Central memory CD4-positive, alpha-beta T cell (primary cell): ENCODE measurements around the gene PDE9A.
"Not testable (repeated sequence)": the region's sequence is repeated elsewhere in the genome, so short reads cannot be mapped to it uniquely, and the experiment has no call there.

Experiments
- DNase-seq: peaks from one replicate; pipeline ENCODE4 v3.0.0; 2022

The PDE9A gene

GRCh38 chr21:42716074-42716473 lies 62.7 kb downstream of the PDE9A start:
- no peak for DNase-seq

DNA sequence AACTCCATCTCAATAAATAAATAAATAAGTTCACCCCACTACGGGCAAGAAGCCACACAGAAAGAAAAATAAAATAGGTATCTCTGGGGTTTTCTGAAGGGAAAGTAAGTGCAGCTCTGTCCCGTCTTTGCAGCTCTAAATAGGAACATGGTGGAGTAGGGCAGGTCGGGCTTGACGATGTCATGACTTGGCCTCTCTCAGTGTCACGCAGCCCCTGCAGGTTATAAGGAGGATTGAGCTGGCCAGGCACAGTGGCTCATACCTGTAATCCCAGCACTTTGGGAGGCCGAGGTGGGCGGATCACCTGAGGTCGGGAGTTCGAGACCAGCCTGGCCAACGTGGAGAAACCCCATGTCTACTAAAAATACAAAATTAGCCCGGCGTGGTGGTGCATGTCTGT lies 67.1 kb downstream of the PDE9A start:
- not testable (repeated sequence) for DNase-seq

GRCh38 chr21:42721341-42721824 lies 68.0 kb downstream of the PDE9A start:
- DNase-seq, result no peak

DNA sequence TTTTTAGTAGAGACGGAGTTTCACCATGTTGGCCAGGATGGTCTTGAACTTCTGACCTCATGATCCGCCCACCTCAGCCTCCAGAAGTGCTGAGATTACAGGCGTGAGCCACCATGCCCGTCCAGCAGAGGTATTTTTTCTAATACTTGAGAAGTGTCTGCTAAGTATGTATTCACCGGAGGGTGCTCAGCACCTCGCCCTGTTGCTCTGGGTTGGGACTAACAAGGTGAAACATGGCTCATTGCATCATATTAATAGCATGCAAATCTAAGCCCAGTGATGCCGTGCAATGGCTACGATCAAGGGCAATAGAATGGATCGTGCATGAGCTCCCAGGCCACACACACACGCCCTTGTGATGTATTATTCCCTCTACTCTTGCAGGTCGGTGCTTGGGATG lies 68.7 kb downstream of the PDE9A start:
- no peak for DNase-seq

- no peak for DNase-seq
These were observed 69.5 kb downstream of the PDE9A start for GRCh38 chr21:42722808-42723473.

DNA sequence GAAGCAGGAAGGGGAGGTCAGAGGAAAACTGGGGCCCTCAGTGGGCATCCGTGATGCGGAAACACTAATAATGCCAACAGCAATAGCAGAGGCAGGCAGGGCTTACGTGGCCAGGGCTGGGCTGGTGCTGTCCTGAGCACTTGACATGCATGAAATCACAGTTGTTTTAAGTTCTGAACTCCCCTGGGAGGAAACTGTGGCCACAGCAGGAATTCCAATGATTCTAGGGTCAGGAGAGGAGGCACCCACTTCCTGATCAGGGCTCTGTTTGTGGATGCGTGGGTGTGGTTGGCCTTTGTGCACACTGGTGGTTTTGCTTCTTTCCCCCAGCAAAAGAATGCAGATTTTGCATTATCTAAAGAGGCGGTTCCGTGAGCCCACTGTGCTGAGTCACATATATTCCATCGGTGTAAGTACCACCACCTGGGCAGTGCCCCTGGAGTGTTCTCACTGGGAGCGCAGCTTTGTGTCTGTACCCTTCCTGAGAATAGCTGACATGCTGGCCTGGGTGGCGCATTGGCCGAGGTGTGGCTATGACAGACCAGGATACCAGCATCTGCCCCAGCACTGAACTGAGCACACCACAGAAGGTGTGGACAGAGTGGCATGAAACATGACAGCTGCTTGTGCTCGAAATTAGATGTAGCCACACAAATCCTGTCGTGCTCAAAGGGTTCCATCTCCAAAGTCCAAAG lies 71.0 kb downstream of the PDE9A start:
- no peak for DNase-seq

- no peak for DNase-seq
These were observed 72.1 kb downstream of the PDE9A start for GRCh38 chr21:42725416-42725930.

DNA sequence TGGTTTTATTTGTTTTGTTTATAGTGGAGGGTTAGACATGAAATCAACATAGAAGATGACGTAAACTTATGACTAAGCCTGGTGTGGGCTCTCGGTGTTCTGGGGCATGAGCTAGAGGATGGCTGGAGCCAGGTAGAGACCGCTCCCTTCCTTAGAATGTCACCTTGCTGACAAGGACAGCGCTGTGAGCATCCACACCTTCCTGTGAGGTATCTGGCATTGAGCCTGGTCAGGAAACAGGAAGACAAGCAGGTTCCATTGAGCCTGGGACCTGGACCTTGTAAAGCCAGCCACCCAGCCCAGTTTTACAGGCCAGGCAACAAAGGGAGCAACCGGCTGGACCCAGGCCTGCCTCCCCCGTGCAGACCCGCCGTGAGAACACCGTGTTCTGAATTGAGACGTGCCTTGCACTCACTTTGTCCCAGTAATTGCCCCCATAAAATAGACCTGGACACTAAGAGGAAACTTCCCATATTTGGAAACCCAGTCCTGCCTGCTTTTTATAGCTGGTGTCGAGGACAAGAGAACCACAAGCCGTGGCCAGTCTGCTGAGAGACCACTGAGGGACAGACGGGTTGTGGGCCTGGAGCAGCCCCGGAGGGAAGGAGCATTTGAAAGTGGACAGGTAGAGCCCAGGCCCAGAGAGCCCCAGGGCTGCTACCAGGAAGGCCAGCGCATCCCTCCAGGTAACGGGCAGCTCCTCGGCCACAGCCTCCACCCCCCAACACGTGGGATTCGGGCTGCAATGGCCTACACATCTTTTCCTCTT lies 78.0 kb downstream of the PDE9A start:
- no peak for DNase-seq

DNA sequence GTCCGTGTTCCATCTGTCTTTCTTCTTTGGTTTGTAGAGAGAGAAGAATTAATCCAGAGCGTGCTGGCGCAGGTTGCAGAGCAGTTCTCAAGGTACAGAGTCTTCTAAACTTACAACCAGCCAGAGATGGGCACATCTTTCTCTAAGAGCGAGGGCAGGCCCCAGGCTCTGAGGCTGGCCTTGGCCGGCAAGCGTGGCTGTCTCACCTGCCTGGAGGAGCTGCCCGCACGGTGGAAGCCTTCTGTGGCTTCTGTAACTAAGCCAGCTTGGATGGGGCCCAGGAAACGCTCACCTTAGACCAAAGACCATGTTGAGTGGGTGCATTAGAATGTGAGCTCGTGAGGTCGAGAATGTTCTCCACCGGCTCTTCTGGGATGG lies 78.6 kb downstream of the PDE9A start:
- DNase-seq, result no peak

GRCh38 chr21:42733037-42733627 lies 79.7 kb downstream of the PDE9A start:
- no peak for DNase-seq

GRCh38 chr21:42733874-42734273 lies 80.5 kb downstream of the PDE9A start:
- DNase-seq, result no peak

DNA sequence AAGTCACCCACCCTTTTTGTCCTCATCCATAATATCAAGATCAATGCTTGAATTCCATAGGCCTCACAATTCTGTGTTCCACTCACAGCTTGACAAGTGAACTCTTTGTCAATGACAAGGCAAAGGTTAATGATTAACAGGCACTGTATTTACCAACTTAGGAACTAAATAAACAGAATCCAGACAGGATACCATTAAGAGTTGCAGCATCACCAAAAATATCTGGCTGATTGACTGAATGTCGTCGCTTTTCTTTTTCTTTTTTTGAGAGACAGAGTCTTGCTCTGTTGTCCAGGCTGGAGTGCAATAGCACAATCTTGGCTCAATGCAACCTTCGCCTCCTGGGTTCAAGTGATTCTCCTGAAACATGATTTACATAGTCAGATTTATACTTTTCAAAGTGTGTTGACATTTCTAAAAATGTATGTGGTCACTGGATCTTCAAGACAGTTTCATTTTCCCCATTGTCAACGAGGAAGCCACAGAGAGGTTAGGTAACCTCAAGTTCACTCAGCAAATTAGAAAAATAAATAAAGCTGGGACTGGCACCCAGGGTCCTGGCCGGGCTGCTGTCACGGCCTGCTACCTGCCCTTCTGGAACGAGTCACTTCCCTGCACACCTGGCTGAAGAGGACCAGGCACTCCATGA lies 81.0 kb downstream of the PDE9A start:
- DNase-seq, result no peak

- no peak for DNase-seq
These were observed 81.6 kb downstream of the PDE9A start for GRCh38 chr21:42735061-42735460.

DNA sequence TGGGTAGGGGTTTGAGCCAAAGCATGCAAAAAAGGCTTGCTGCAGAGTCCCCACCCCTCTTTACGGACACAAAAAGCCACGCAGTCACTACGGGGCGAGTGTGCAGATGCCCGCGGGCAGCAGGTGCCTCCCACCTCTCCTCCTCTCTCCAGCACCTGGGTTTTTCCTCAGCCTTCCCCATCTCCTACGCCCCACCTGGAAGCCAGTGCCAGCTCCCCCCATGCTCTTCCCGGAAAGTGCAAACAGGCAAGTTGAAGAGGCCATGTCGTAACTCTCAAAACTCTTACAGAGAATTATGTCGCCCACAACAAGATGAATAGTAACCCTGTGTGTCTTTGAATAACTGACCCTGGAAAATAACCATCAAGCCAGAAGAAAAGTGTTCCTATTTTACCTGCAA lies 82.5 kb downstream of the PDE9A start:
- DNase-seq, result no peak

GRCh38 chr21:42736646-42737350 lies 83.4 kb downstream of the PDE9A start:
- no peak for DNase-seq

DNA sequence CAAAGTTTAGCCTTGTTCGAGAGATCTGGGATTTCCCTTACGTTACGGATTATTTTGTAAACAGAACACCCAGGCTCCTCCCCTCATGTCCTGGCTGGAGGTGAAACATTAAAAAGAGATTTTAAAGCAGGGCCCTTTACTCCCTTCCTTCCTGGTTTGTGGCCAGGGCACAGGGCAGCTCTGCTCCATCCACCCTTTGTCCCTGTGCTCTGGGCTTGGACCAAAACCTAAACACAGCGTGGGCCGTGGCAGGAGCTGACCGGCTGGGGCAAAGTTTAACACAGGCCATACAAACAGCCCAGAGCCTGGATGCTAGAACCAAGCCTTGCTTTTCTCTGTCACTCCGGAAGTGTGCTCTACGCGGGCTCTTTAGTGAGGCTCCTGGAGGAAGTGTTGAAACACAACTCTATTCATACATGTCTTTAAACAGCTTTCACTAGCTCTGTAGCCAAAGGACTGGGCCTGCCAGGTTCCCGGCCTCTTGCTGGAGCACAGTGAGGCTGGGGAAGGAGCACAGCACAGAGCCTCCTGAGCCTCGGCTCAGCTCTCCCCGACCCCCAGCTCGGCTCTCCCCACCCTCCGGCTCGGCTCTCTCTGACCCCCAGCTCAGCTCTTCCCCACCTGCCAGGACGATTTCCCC lies 84.7 kb downstream of the PDE9A start:
- DNase-seq, result peak; percentile 52

DNA sequence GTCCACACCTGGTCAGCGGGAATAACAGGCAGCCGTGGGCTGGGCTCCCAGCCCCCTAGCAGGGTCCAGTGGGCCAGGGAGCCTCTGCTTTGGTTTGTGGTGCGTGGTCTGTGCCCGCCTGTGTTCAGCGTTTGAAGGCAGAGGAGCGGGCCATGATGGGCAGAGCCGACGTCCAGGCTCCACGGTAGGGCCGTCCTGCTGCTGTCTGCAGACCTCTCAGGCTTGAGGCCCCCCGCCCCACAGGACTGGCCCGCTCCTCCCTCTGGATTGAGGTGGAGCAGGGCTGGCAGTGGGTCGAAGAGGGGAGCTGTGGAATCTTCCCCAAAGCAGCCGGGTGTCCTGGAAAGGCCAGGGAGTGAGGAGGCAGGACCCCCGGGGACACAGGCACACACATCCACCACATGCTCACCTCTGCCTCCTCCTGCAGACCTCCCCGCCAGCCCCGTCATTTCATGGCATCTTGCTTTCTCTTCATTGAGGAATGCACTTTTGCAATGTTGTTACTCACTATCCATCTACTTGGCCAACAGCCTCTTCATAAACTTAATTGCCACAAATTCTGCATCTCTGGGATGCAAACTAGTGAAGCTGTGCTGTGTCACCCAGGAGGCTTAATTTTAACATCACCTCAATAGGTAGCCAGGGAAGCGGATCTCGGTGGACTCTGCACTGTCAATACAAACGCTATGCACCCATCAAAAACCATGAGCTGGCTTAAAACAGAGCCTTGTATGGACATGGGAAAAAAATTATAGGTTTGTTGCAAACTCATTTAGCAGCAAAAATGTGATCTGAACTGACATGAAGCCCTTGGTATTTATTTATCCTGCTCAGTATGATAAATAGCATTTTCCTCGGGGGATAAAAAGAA lies 85.9 kb downstream of the PDE9A start:
- no peak for DNase-seq

DNA sequence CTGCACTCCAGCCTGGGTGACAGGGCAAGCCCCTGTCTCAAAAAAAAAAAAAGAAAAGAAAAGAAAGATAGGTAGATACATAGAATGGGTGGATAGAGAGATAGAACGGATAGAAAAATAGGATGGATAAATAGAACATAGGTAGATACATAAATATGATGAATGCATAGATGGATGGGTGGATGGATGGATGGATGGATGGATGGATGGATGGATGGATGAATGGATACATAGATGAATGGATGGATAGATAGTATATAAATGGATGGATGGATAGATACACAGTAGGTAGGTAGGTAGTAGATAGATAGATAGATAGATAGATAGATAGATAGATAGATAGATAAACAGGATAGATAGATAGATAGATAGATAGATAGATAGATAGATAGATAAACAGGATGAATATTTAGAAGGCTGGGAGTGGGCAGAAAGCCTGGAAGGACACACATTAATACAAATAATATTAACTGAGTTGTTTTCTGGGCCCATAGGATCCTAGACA lies 87.0 kb downstream of the PDE9A start:
- DNase-seq, result no peak

DNA sequence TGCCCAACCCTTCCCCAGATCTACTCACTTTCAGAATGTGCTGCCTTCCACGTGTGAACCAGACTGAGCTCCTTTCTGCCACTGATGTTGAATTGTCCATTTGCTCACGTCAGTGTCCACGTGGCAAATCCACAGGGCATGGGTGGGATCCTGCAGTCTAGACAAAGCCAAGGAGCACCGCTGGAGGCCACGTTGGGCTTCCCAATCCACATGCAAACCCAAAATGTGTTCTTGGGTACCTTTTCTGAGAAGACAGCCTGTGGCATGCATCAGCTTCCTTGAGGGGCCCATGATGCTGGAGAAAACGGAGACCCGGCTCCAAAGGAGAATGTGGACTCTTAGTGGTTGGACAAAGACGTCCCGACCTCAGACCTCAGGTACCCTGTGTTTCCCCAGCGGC lies 87.6 kb downstream of the PDE9A start:
- DNase-seq, result no peak
